Natural killer cell (primary cell): ENCODE data around the gene ENPP7. TPM values are rescaled to one million over a fixed set of nuclear protein-coding genes. Genes with fewer than 3 reads are reported as not detected.

Source experiments
- ATAC-seq, 3 donors: fragments of 150-1000 bp in 2 of 3; fragments of 200-7000 bp in 1 of 3; cut with Tn5 transposase; 1 replicate in 1 of 3; 2 replicates in 2 of 3; pipeline ENCODE4 v1.10.0; 2021; ENCODE audit warnings: mild to moderate bottlenecking in 2 of 3, moderate library complexity in 2 of 3
- DNase-seq, 2 donors: peaks; one replicate each; pipeline versions ENCODE4 v3.0.0 to v3.0.0-alpha.2; 2013 to 2021; ENCODE audit warnings: mixed read lengths in 1 of 2
- H3K27ac ChIP-seq: one replicate; pipeline ENCODE4 v1.5.1; 2013; ENCODE audit warnings: mild to moderate bottlenecking, low read length
- H3K27me3 ChIP-seq: one replicate; pipeline ENCODE4 v1.6.1; 2013; ENCODE audit warnings: low read length; ENCODE audit not compliant: control insufficient read depth, insufficient read depth
- H3K36me3 ChIP-seq: one replicate; pipeline ENCODE4 v1.6.1; 2013; ENCODE audit warnings: low read length; ENCODE audit not compliant: control insufficient read depth, insufficient read depth
- H3K4me1 ChIP-seq: one replicate; pipeline ENCODE4 v1.6.1; 2013; ENCODE audit warnings: low read length; ENCODE audit not compliant: control insufficient read depth, insufficient read depth
- H3K4me3 ChIP-seq: one replicate; pipeline ENCODE4 v1.5.1; 2013; ENCODE audit warnings: low read length
- H3K9me3 ChIP-seq: one replicate; pipeline ENCODE4 v1.6.1; 2013; ENCODE audit warnings: low read length; ENCODE audit not compliant: control insufficient read depth, insufficient read depth
- H3K27ac Mint-ChIP-seq, 2 donors: one replicate each; pipeline ENCODE4 v1.8.0; 2022; ENCODE audit warnings: mild to moderate bottlenecking in 2 of 2, mixed read lengths in 2 of 2, moderate library complexity in 1 of 2
- H3K27me3 Mint-ChIP-seq, 2 donors: one replicate each; pipeline ENCODE4 v1.8.0; 2022; ENCODE audit warnings: low read depth in 2 of 2, mixed read lengths in 2 of 2
- H3K36me3 Mint-ChIP-seq: one replicate; pipeline ENCODE4 v1.8.0; 2022; ENCODE audit warnings: mixed read lengths
- H3K4me1 Mint-ChIP-seq, 2 donors: one replicate each; pipeline ENCODE4 v1.8.0; 2022; ENCODE audit warnings: mixed read lengths in 2 of 2
- H3K4me3 Mint-ChIP-seq: one replicate; pipeline ENCODE4 v1.8.0; 2022; ENCODE audit warnings: mild to moderate bottlenecking, moderate library complexity, mixed read lengths
- H3K9me3 Mint-ChIP-seq, 2 donors: one replicate each; pipeline ENCODE4 v1.8.0; 2022; ENCODE audit warnings: mixed read lengths in 2 of 2
- WGBS: methylation state at CpG from one replicate; pipeline ENCODE4 v1.1.7; 2013; ENCODE audit warnings: missing lambda C conversion rate; ENCODE audit not compliant: insufficient coverage; 5-methylcytosine and 5-hydroxymethylcytosine counted together
- intact Hi-C: fragments of 100-400 bp; cut with micrococcal nuclease; formaldehyde crosslinking; loops from one replicate; pipeline ENCODE4 v1.14.2; 2022
- total RNA-seq, 4 donors: library from RNA; stranded (reverse); fragments of 120-200 nt in 1 of 4; gene quantifications; one replicate each; pipeline versions ENCODE4 v1.2.3 to v1.2.4, GENCODE V29; 2013 to 2022
- TF ChIP-seq, protein P1 (sequence below): fragments of 200-600 bp; IDR thresholded peaks from one replicate; pipeline ENCODE4 v1.8.0; 2022; ENCODE audit warnings: antibody characterized with exemption

ENPP7 gene
- total RNA-seq, 3 donors from 2014 or later (not counting 1 experiment from before 2014, with no cell fraction given): 0.95 TPM; not detected in 2

DNA sequence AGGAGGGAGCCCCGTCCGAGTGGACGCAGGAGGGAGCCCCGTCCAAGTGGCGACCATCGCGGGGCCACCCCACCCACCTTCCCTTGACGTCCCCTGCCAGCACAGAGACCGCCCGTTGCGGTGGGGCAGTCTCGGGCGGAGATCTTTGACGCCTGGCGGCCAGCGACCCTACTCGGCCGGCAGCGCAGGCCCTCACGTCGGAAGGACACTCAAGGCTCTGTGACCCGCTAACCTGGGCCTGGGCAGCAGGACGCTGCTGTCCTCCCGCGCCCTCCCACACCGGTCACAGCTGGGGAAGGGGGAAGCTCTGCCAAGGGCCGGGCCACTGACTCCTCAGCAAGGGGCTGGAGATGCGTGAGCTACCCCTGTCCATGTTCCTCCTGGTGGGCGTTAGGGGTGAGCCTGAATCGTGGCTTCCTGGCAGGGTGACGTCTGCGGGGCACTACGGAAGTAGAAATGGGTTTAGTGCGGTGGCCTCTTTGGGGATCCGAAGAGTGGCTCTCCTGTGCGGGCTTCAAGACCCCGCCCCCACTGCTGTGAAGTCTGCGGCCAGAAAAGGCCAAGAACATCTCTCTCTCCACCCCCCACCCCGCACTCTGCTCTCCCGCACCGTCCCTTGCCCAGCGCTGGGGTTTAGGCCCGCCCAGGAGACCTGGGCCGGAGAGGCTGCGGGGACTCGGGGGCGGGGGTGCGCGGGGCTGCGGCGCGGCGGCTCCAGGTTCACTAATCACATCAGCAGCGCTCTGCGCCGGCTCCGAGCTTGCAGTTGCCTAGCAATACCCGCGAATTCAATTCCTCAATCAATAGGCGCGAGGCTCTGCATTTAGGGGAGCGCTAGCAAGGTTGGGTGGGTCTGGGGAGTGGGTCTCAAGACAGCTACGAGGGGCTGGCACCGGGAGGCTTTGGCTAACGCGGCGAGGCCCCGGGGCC is 60.3 kb downstream of the ENPP7 start:
- 7% methylated on average over 68 of the region's 68 CpGs for WGBS
- peak in 1 of 3 donors; percentile 56 for ATAC-seq
- H3K4me1 Mint-ChIP-seq: peaks cover 3 to 4% of the 10 kb centered on the region in 2 donors
- no peaks in the 10 kb centered on the region for H3K9me3 Mint-ChIP-seq
- Histone ChIP-seq H3K9me3 (no peaks in the 10 kb centered on the region), H3K4me1 (peaks cover 31% of the 10 kb centered on the region), H3K36me3 (peaks cover 3% of the 10 kb centered on the region), H3K27me3 (peaks cover 51% of the 10 kb centered on the region), H3K27ac (no peak overlapping the region), H3K4me3 (no peak overlapping the region)
- DNase-seq: peak in 1 of 2 donors; percentile 50
- H3K27ac Mint-ChIP-seq: no peak overlapping the region
- H3K27me3 Mint-ChIP-seq: peaks cover 32 to 44% of the 10 kb centered on the region in 2 donors
- intact Hi-C loops: no loop called here
- H3K36me3 Mint-ChIP-seq: no peaks in the 10 kb centered on the region
- TF ChIP-seq, protein P1, sequence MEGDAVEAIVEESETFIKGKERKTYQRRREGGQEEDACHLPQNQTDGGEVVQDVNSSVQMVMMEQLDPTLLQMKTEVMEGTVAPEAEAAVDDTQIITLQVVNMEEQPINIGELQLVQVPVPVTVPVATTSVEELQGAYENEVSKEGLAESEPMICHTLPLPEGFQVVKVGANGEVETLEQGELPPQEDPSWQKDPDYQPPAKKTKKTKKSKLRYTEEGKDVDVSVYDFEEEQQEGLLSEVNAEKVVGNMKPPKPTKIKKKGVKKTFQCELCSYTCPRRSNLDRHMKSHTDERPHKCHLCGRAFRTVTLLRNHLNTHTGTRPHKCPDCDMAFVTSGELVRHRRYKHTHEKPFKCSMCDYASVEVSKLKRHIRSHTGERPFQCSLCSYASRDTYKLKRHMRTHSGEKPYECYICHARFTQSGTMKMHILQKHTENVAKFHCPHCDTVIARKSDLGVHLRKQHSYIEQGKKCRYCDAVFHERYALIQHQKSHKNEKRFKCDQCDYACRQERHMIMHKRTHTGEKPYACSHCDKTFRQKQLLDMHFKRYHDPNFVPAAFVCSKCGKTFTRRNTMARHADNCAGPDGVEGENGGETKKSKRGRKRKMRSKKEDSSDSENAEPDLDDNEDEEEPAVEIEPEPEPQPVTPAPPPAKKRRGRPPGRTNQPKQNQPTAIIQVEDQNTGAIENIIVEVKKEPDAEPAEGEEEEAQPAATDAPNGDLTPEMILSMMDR: no peak
- H3K4me3 Mint-ChIP-seq: peak overlapping the region; percentile 37

DNA sequence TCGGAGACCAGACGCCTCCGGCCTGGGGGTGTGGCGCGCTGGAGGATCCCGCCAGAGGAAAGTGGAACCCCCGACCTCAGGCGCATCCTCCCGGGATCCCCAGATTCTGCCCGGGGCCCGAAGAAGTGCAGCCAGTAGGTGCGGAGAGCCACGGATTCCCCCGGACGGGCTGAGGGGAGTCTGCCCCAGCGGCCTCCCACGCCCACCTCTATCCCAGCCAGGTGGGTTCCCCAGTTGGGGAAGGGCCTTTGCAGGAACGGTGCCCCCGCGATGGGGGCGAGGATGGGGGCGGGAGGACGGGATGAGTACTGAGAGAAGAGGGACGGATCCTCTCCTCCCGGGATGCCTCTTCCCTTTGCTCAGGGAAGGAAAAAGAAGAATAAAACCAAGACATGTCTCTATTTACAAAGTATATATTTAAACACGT is 61.0 kb downstream of the ENPP7 start:
- Mint-ChIP-seq H3K27me3 (peaks cover 27 to 38% of the 10 kb centered on the region in 2 donors), H3K4me3 (no peak overlapping the region), H3K4me1 (peaks cover 6 to 8% of the 10 kb centered on the region in 2 donors), H3K27ac (no peak overlapping the region), H3K36me3 (no peaks in the 10 kb centered on the region), H3K9me3 (no peaks in the 10 kb centered on the region)
- Histone ChIP-seq H3K27ac (no peak overlapping the region), H3K4me1 (peaks cover 36% of the 10 kb centered on the region), H3K4me3 (no peak overlapping the region), H3K36me3 (peaks cover 3% of the 10 kb centered on the region), H3K9me3 (no peaks in the 10 kb centered on the region), H3K27me3 (peaks cover 49% of the 10 kb centered on the region)
- intact Hi-C loops: no loop called here
- TF ChIP-seq, protein P1: no peak
- 4% methylated on average over 24 of the region's 26 CpGs for WGBS
- DNase-seq: no peak
- no peak for ATAC-seq

Other genes with a start within 250 kb of the ENPP7 start
- gene RBFOX3, start 119.9 kb upstream of the ENPP7 start, total RNA-seq: 10 to 100 TPM in 1 of 3 donors, 1 to 10 TPM in 2; 3.0 to 17.2 (median 4.9) TPM
- 1 to 10 TPM in 1 of 3 donors, under 1 TPM in 1, not detected in 1; 0.18 to 1.3 TPM for gene CBX2, start 47.2 kb downstream of the ENPP7 start, total RNA-seq
- 1 to 10 TPM; 4.0 to 6.4 (median 5.8) TPM for gene CBX8, start 66.1 kb downstream of the ENPP7 start, total RNA-seq
- gene CBX4, start 108.5 kb downstream of the ENPP7 start, total RNA-seq: 100 to 1,000 TPM; 147 to 220 (median 217) TPM